BJ (cell line): Measurements from ENCODE around the gene LENG8. TPM values are rescaled to one million over a fixed set of nuclear protein-coding genes. Genes with fewer than 3 reads are reported as not detected.

Source experiments
- CTCF ChIA-PET: fragments of 350-600 bp; formaldehyde crosslinking; extraction: SDS; loops from one replicate; lab custom pipeline; 2021; ENCODE audit warnings: antibody characterized with exemption, inconsistent platforms; lab: Yijun Ruan, JAX
- POLR2A ChIA-PET: fragments of 300-600 bp; sonication (Branson Sonifier 250); formaldehyde crosslinking; extraction: SDS; loops from one replicate; lab custom pipeline; 2021; ENCODE audit warnings: antibody characterized with exemption; lab: Charles Lee
- DNase-seq: peaks from one replicate; pipeline ENCODE4 v3.0.0-alpha.2; 2011; ENCODE audit warnings: low read depth
- H3K27me3 ChIP-seq: 2 replicates; pipeline ENCODE4 v1.6.0; 2011; ENCODE audit warnings: low read length; ENCODE audit not compliant: control insufficient read depth, insufficient read depth
- H3K36me3 ChIP-seq: 2 replicates; pipeline ENCODE4 v1.5.1; 2011; ENCODE audit warnings: low read length; ENCODE audit not compliant: control insufficient read depth, insufficient read depth
- H3K4me3 ChIP-seq: 2 replicates; pipeline ENCODE4 v1.5.1; 2011; ENCODE audit warnings: low read depth, mild to moderate bottlenecking, control low read depth, low read length
- CTCF ChIP-seq: IDR thresholded peaks from 2 replicates; pipeline ENCODE4 v1.5.1; 2011; ENCODE audit warnings: low read depth, mild to moderate bottlenecking, control low read depth, inconsistent platforms, low read length, moderate library complexity; ENCODE audit not compliant: insufficient read depth
- polyA plus RNA-seq: library from polyadenylated mRNA; depleted of rRNA; stranded (reverse); fragments of >200 nt; gene quantifications from 2 replicates; pipeline ENCODE4 v1.2.3, GENCODE V29; 2011

LENG8 gene
- polyA plus RNA-seq, 1 experiment = 39.5 TPM

GRCh38 chr19:54427586-54427985 is 21.4 kb upstream of the LENG8 start:
- peaks cover 9% of the 10 kb centered on the region for H3K27me3 ChIP-seq
- no peak for TF ChIP-seq CTCF
- POLR2A ChIA-PET = no interaction called here
- H3K4me3 ChIP-seq = no peak overlapping the region
- no peaks in the 10 kb centered on the region for H3K36me3 ChIP-seq
- CTCF ChIA-PET = interaction anchor here (1.4 kb wide), 1 partner anchor 36 kb away, joined by 3 read pairs; no protein-coding TSS in a partner anchor
- no peak for DNase-seq

- TF ChIP-seq CTCF = no peak
- ChIA-PET POLR2A (no interaction called here), CTCF (interaction anchor here (1.4 kb wide), 1 partner anchor 11 kb away, joined by 6 read pairs; no protein-coding TSS in a partner anchor)
- H3K27me3 ChIP-seq = peaks cover 9% of the 10 kb centered on the region
- no peaks in the 10 kb centered on the region for H3K36me3 ChIP-seq
- no peak for DNase-seq
- H3K4me3 ChIP-seq = no peak overlapping the region
Measured at GRCh38 chr19:54428323-54429175, 20.4 kb upstream of the LENG8 start.

GRCh38 chr19:54429176-54429495 is 19.9 kb upstream of the LENG8 start:
- no peak for DNase-seq
- Histone ChIP-seq H3K36me3 (no peaks in the 10 kb centered on the region), H3K27me3 (peaks cover 9% of the 10 kb centered on the region), H3K4me3 (no peak overlapping the region)
- ChIA-PET POLR2A (interaction anchor here (0.6 kb wide), 1 partner anchor 978 kb away, joined by 3 read pairs; the partner anchor contains the start of gene UBE2S), CTCF (interaction anchor here (1.4 kb wide), 1 partner anchor 10 kb away, joined by 6 read pairs; no protein-coding TSS in a partner anchor)
- TF ChIP-seq CTCF = no peak

GRCh38 chr19:54429545-54430227 is 19.3 kb upstream of the LENG8 start:
- H3K4me3 ChIP-seq = no peak overlapping the region
- peaks cover 9% of the 10 kb centered on the region for H3K27me3 ChIP-seq
- ChIA-PET CTCF (interaction anchor here (1.4 kb wide), 1 partner anchor 9 kb away, joined by 6 read pairs; no protein-coding TSS in a partner anchor), POLR2A (interaction anchor here (0.6 kb wide), 1 partner anchor 978 kb away, joined by 3 read pairs; the partner anchor contains the start of gene UBE2S)
- TF ChIP-seq CTCF = no peak
- DNase-seq = no peak
- H3K36me3 ChIP-seq = no peaks in the 10 kb centered on the region
